ENCODE data around the gene IGF2R.
"Not testable (repeated sequence)": the region's sequence is repeated elsewhere in the genome, so short reads cannot be mapped to it uniquely, and the experiment has no call there.

The IGF2R gene

GRCh38 chr6:160137989-160138835 lies 169.3 kb downstream of the IGF2R start:
- DNase-seq (ENCODE audit: extremely low read depth, low read depth) = peak; percentile 28
- TF ChIP-seq CTCF (IDR thresholded peaks at IDR 0.05; ENCODE audit: low read depth, low read length) = peak; percentile 76

GRCh38 chr6:160138839-160139419 lies 170.0 kb downstream of the IGF2R start:
- no peak for DNase-seq (ENCODE audit: extremely low read depth, low read depth)
- no peak for TF ChIP-seq CTCF (IDR thresholded peaks at IDR 0.05; ENCODE audit: low read depth, low read length)

GRCh38 chr6:160139420-160139851 lies 170.6 kb downstream of the IGF2R start:
- DNase-seq (ENCODE audit: extremely low read depth, low read depth) = peak; percentile 44
- TF ChIP-seq CTCF (IDR thresholded peaks at IDR 0.05; ENCODE audit: low read depth, low read length) = no peak

- not testable (repeated sequence) for DNase-seq (ENCODE audit: extremely low read depth, low read depth)
These were observed 171.6 kb downstream of the IGF2R start for GRCh38 chr6:160140493-160140892.

- no peak for TF ChIP-seq CTCF (IDR thresholded peaks at IDR 0.05; ENCODE audit: low read depth, low read length)
- DNase-seq (ENCODE audit: extremely low read depth, low read depth) = peak; percentile 15
These were observed 172.3 kb downstream of the IGF2R start for GRCh38 chr6:160141001-160141726.

GRCh38 chr6:160142115-160142715 lies 173.3 kb downstream of the IGF2R start:
- no peak for TF ChIP-seq CTCF (IDR thresholded peaks at IDR 0.05; ENCODE audit: low read depth, low read length)
- DNase-seq (ENCODE audit: extremely low read depth, low read depth) = no peak

- TF ChIP-seq CTCF (IDR thresholded peaks at IDR 0.05; ENCODE audit: low read depth, low read length) = no peak
- no peak for DNase-seq (ENCODE audit: extremely low read depth, low read depth)
These were observed 177.7 kb downstream of the IGF2R start for GRCh38 chr6:160146454-160147145.

Data from AG09319 (cell line).